ENCODE data around the gene KRT78.

DNA sequence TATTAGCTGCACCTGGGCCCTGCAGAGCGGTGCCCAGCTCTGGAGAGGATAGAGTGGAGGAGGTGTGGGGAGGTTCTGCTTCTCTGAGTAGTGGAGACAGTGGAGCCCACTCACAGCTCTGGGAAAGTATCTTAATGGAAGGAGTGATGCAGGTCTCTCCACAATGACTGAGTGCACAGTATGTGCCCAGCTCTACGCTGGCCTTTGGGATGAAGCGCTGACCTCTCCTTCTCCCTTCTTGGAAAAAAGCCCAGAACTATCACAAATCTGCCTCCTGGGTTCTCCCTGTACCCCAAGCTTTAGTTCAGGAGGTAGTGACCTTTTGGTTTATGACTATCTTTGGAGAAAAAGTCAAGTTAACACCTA lies 52.4 kb downstream of the KRT78 start:
- TF ChIP-seq, protein P1, sequence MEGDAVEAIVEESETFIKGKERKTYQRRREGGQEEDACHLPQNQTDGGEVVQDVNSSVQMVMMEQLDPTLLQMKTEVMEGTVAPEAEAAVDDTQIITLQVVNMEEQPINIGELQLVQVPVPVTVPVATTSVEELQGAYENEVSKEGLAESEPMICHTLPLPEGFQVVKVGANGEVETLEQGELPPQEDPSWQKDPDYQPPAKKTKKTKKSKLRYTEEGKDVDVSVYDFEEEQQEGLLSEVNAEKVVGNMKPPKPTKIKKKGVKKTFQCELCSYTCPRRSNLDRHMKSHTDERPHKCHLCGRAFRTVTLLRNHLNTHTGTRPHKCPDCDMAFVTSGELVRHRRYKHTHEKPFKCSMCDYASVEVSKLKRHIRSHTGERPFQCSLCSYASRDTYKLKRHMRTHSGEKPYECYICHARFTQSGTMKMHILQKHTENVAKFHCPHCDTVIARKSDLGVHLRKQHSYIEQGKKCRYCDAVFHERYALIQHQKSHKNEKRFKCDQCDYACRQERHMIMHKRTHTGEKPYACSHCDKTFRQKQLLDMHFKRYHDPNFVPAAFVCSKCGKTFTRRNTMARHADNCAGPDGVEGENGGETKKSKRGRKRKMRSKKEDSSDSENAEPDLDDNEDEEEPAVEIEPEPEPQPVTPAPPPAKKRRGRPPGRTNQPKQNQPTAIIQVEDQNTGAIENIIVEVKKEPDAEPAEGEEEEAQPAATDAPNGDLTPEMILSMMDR (conservative IDR thresholded peaks at IDR 0.05; ENCODE audit: low read depth, low read length): no peak
- TF ChIP-seq EZH2 (IDR thresholded peaks at IDR 0.05; ENCODE audit: borderline replicate concordance, low read depth, low read length, poor library complexity, severe bottlenecking): no peak

Data from A673 (cell line).